HEK293 (cell line): ENCODE measurements around the gene TTC32.

Experiments used
- CTCF ChIP-seq: fragments of 450-650 bp; formaldehyde crosslinking; IDR thresholded peaks from 2 replicates; pipeline ENCODE4 v1.5.1; 2016; ENCODE audit warnings: missing biosample characterization, missing genetic modification characterization
- GLIS1 ChIP-seq: fragments of 450-650 bp; formaldehyde crosslinking; IDR thresholded peaks from 2 replicates; pipeline ENCODE4 v1.5.1; 2016; ENCODE audit warnings: missing biosample characterization, missing genetic modification characterization
- PRDM10 ChIP-seq: fragments of 450-650 bp; formaldehyde crosslinking; IDR thresholded peaks from 2 replicates; pipeline ENCODE4 v1.5.1; 2016; ENCODE audit warnings: missing biosample characterization, missing genetic modification characterization
- SP2 ChIP-seq: fragments of 450-650 bp; formaldehyde crosslinking; IDR thresholded peaks from 2 replicates; pipeline ENCODE4 v1.5.1; 2016; ENCODE audit warnings: missing biosample characterization, missing genetic modification characterization
- ZNF114 ChIP-seq: fragments of 450-650 bp; formaldehyde crosslinking; IDR thresholded peaks from 2 replicates; pipeline ENCODE4 v1.5.0; 2017; ENCODE audit warnings: missing biosample characterization, missing genetic modification characterization
- ZNF132 ChIP-seq: fragments of 450-650 bp; formaldehyde crosslinking; IDR thresholded peaks from 2 replicates; pipeline ENCODE4 v1.5.1; 2017; ENCODE audit warnings: missing biosample characterization, missing genetic modification characterization, borderline replicate concordance
- ZNF174 ChIP-seq: fragments of 450-650 bp; formaldehyde crosslinking; IDR thresholded peaks from 2 replicates; pipeline ENCODE4 v1.5.0; 2017; ENCODE audit warnings: missing biosample characterization, mild to moderate bottlenecking, missing genetic modification characterization
- ZNF274 ChIP-seq, 2 experiments: fragments of 200-500 bp in 1 of 2; fragments of 450-650 bp in 1 of 2; sonication (Bioruptor generic) in 1 of 2; formaldehyde crosslinking in 1 of 2; IDR thresholded peaks; 2 replicates each; pipeline versions ENCODE4 v1.5.1 to v1.6.1; 2014 to 2016; ENCODE audit warnings: borderline replicate concordance in 1 of 2, inconsistent platforms in 1 of 2, low read length in 1 of 2, missing biosample characterization in 1 of 2, missing genetic modification characterization in 1 of 2
- ZNF335 ChIP-seq: fragments of 450-650 bp; formaldehyde crosslinking; conservative IDR thresholded peaks from 2 replicates; pipeline ENCODE4 v1.5.1; 2016; ENCODE audit warnings: missing biosample characterization, missing genetic modification characterization
- ZNF558 ChIP-seq: fragments of 450-650 bp; formaldehyde crosslinking; IDR thresholded peaks from 2 replicates; pipeline ENCODE4 v1.5.1; 2016; ENCODE audit warnings: missing biosample characterization, missing genetic modification characterization
- ZNF792 ChIP-seq: fragments of 450-650 bp; formaldehyde crosslinking; IDR thresholded peaks from 2 replicates; pipeline ENCODE4 v1.5.1; 2016; ENCODE audit warnings: missing biosample characterization, missing genetic modification characterization
- ZNF843 ChIP-seq: fragments of 450-650 bp; formaldehyde crosslinking; IDR thresholded peaks from 2 replicates; pipeline ENCODE4 v1.5.1; 2016; ENCODE audit warnings: missing biosample characterization, missing genetic modification characterization

- no peak for TF ChIP-seq CTCF
- TF ChIP-seq ZNF843 (tag by site-specific recombination) = no peak
- TF ChIP-seq ZNF274 (IDR thresholded peaks at IDR 0.05; ENCODE audit: low read length) = no peak
- TF ChIP-seq ZNF274 (tag by site-specific recombination; IDR thresholded peaks at IDR 0.05; ENCODE audit: borderline replicate concordance) = no peak
- no peak for TF ChIP-seq ZNF792 (tag by site-specific recombination)
- no peak for TF ChIP-seq ZNF335 (tag by site-specific recombination)
- TF ChIP-seq ZNF174 = no peak
- TF ChIP-seq SP2 (tag by site-specific recombination) = no peak
- TF ChIP-seq ZNF114 (tag by site-specific recombination) = no peak
- no peak for TF ChIP-seq ZNF558 (tag by site-specific recombination)
- TF ChIP-seq PRDM10 (tag by site-specific recombination) = no peak
- no peak for TF ChIP-seq ZNF132 (tag by site-specific recombination)
- TF ChIP-seq GLIS1 (tag by site-specific recombination) = no peak
These were observed 37.4 kb downstream of the TTC32 start for GRCh38 chr2:19864381-19864780.
